Stimulated activated CD4-positive, alpha-beta T cell treated with anti-CD3 and anti-CD28 coated beads, Interleukin-1b, Interleukin-23, amount 100 ng/mL, for 4 hours (primary cell): Measurements from ENCODE around the gene FOXN3.
"Not testable (repeated sequence)": the region's sequence is repeated elsewhere in the genome, so short reads cannot be mapped to it uniquely, and the experiment has no call there.

ENCODE experiments used
- DNase-seq, 2 donors: peaks; one replicate each; pipeline ENCODE4 v3.0.0-alpha.2; 2020; ENCODE audit warnings: low read depth in 2 of 2

FOXN3 gene

DNA sequence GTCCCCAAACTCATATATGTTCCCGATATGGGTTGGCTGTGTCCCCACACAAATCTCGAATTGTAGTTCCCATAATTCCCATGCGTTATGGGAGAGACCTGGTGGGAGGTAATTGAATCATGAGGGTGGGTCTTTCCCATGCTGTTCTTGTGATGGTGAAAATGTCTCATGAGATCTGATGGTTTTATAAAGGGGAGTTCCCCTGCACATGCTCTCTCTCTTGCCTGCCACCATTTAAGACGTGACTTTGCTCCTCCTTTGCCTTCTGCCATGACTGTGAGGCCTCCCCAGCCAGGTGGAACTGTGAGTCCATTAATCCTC lies 166.4 kb downstream of the FOXN3 start:
- not testable (repeated sequence) for DNase-seq

DNA sequence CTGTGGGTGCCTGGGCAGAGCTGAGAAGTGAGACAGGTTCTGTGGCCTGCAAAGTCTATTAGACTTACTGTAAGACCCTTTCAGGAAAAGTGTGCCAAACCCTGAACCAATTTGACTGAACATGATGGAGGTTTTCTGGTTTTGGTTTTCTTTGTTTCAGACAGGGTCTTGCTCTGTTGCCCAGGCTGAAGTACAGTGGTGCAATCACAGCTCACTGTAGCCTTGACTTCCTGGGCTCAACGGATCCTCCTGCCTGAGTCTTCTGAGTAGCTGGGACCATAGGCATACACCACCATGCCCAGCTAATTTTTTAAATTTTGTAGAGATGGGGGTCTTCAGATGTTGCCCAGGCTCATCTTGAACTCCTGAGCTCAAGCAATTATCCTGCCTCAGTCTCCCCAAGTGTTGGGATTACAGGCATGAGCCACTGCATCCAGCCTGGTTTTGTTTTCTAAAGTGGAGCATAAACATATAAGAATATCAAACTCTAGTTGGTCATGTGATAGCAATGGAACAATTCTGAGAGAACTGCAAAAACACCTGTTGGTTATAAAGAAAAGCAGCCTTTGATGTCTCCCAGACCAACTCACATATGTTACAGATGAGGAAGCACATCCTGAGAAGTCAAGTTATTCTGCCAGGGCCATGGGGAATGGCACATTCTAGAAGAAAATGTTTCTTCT lies 166.9 kb downstream of the FOXN3 start:
- no peak for DNase-seq

DNA sequence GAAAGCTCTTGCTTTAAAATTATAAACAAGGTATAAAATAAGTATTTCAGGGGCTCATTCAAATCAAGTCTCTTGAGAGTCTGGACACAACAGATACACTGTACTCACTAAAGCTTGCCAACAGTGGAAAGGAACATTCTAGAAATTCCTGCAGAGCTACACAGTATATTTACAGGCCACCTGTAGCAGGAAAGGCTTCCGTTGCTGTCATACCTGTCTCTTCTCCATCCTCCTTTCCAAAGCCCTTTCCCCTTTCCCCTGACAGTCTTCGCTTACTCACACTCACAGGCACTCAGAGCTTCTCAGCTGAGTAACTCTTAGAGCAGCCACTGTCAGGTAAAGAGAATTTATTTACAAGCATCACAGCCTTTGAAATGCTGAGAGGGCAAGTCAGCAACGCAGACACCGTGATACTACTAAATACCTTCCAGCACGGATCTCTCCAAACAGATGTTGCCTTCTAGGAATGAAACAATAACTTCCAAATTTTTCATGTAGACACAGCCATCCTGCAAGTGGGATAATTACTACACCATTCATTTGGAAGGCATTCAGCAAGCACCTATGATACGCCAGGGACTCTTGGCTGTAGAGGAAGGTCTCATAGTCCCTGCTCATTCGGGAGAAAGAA lies 167.9 kb downstream of the FOXN3 start:
- no peak for DNase-seq

DNA sequence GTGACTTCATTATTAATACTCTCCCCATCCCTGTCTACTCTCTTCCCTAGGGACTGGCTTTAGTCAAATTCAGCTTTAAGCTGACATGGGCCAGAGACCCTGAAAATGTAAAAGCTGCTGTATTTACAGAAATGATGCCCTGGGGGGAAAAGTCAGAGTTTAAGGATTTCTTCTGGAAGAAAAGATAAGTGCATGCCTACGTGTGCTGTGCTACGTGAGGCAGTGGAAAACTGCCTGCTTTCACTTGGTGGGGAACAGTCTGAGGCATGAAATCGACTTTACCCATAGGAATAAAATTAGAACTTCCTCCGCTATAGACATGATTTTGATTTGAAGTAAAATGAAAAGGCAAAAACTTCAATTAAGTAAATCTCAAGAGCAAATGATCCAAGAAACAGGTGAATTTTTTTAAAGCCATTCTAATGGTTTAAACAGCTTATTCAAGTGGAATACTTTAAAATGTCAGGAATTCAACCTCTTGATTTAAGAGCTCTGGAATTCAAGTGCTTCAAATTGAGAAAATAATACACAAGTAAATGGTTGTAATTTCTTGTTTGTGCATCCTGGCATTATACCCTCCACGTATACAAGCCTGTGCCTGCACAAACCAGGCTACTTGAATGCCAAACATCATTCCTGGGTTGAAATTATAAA lies 168.5 kb downstream of the FOXN3 start:
- no peak for DNase-seq

DNA sequence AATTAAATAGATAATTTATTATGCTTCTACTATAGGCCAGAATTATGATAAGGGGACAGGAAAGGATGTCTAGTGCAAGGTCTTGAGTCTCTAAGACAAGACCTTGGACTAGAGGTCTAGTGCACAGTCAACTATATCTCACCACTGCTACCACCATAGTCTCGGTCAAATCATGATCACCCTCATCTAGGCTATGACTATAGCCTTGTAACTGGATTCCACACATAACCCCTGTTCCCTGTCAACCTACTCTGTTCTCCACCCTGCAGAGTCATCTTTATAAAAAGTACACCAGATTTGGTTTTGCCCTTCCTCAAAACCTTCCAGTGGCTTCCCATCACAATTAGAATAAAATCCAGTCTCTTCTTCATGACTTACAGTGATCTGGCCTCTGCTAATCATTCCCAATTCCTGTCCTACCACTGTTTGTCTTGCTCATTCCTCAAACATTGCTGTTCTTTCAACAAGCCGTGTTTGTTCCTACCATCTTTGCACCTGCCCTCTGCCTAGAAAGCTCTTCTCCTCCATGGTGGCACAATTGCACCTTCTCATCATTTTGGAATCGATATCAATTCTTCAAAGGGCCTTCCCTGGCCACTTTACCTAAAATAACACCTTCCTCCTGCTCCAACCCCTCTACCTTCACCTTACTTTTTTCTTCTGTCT lies 169.4 kb downstream of the FOXN3 start:
- no peak for DNase-seq

DNA sequence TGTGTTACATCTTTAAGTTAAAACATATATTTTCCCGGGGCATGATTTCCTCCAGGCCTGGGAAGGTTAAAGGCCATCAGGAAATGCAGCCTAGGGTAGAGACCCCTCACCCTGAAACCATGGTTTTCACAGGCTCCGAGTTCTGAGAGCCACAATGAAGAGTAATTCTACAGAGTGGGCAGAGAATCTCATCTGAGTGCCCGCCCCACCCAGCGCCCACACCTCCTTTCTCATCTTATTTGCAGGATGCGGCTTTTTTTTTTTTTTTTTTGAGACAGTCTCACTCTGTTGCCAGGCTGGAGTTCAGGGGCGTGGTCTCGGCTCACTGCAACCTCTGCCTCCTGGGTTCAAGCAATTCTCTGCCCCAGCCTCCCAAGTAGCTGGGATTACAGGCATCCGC lies 170.7 kb downstream of the FOXN3 start:
- no peak for DNase-seq

DNA sequence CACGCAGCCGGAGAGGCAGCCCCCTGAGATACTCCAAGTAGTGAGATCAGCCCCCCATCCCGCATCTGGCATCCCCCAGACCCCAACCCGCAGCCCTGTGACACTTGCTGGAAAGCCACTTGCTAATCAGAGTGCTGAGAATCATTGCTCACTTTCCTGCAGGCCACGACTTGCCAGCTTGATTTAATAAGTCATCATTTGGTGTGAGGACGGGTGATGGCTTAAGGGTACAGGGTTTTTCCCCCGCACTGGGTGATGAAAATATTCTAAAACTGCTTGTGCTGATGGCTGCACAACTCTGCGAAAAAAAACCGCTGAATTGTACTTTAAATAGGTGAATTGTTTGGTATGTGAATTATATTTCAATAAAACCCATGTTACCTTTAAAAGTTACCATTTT lies 171.2 kb downstream of the FOXN3 start:
- DNase-seq: no peak

DNA sequence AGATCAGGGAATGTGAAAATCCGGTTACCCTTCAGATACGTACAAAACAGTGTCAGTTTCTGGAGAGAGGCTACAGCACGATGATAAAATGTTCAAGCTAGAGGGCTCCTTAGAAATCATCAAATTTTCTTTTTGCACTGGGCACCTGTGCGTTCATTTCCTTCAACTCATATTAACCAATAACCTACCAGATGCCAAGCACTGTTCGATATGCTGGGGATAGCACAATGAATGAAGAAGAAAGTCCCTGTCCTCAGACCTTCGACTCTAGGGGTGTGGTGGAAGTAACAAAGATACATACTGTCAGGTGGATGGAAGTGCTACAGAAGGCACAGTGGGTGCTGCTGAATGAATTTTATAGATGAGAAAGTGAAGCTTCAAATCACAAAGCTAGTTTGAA lies 172.3 kb downstream of the FOXN3 start:
- no peak for DNase-seq

DNA sequence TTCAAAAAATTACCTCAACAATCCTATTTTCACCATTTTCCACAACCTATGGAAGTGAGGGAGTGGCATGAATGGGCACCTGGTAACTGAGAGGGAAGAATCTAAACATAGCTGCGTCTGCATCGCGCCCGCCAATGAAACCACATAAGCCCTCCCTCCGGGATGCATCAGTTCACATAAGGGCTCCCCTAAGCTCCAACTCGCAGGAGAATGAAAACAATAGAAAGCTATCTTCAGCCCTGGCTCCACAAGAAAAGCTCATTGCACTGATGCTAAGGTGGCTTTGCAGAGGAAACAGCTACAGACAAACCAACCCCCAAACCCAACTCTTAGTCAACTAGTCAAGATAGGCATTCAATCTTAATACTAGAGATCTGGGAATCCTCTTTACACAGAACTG lies 173.3 kb downstream of the FOXN3 start:
- DNase-seq: no peak

DNA sequence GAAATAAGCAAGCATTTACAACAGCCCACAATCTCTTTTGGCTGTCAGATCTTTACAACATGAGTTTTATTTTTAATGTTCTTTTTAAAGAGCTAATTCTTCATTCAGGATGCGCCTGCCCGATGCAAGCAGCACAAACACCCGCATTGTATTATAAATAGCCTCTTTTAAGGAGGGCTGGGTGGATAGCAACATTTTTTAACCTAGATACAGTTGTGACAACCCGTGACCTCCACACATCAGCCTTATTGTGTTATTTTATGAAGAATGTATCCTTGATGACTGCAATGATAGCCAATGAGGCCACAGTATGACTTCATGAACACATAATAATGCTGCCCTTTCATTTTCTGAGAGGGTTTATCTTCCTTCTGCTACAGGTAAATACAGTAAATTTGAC lies 173.7 kb downstream of the FOXN3 start:
- DNase-seq: no peak

DNA sequence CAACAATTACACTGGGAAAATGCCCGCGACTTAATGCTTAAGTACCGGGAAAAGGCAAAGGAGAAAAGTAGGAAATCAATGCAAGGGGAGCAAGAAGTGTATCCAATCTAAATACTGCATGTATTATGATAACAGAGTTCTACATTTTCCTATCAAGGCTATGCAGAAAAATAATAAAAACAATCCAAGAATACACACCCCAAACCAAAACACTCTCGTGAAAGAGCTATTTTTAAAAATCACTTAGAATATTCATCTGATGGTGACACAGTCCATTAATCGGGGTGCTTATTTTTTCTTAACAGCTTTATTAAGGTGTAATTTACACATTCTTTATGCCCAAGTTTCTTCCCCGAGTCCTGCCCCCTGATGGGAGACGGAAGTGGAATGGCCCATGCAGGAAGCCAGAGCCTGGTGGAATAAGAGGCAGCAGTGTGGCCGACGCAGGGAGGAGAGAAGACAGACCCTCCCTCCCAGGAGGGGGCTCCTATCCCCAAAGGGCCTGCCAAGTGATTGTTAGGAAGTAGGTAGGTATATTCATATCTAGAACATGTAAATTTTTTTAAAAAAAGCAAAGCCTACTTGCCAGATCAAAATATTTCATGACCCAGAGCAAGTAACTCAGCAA lies 174.3 kb downstream of the FOXN3 start:
- no peak for DNase-seq

DNA sequence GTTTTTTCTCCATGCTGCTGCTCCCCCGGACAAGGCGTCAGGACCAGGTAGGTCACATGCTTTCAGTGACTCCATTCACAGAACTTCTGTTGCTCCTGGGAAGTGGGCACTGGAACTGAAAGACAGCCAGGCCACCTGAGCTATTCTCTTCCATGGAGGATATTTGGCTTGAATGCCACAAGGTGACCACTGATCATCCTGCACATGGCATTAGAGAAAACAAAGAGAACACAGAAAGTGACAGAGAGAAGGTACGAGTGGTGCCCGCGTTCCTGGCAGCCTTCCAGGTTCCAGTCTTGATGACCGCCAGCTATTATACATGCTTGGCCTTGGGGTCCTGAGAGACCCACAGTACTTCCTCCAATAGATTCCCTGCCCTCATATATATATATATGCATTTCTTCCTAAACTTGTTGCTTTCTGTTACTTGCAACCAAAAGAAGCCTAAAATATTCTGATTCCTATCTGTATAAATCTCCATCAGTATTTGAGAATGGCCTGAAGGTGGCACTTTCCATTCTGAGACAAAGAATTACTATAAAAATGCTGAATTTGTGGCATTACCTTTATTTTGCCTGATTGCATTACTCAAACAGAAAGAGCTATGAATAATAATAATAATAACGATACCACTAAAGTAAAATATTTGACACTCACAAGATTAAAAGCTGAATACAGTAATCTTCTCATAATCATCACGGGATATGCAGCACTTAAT lies 174.9 kb downstream of the FOXN3 start:
- no peak for DNase-seq

DNA sequence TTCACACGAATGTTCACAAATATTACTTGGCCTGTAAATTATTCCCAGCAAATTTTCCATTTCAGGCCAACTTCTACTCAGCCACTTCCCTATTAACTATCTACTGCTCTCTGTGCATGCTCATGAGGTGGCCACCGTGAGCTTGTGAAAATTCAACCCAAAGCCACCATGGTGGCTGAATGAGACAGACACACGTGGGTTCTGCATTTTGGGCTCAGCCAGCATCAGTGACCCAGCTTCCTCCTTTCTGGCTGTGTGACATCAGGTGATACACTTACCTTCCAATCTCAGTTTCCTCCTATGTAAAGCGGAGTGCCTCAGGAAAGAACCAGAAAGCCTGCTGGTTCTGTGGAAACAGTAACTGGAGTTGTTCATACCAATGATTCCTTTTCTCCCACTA lies 175.8 kb downstream of the FOXN3 start:
- no peak for DNase-seq

DNA sequence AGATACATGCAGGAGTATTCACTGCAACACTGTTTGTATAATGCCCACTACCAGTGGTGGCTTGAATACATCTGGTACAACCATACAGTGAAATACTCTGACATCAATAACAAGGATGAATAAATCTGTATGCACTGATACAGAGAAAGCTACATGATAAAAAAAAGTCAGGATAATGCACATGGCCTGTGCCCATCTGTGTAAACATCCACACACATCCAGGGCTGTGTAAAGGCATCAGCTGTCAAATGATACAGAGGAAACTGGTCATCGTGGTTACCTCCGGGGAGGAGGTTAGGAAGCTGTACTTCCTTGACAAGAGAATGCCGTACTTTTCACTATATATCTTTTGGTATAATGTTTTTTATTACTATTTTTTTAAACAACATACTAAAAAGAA lies 176.6 kb downstream of the FOXN3 start:
- no peak for DNase-seq

DNA sequence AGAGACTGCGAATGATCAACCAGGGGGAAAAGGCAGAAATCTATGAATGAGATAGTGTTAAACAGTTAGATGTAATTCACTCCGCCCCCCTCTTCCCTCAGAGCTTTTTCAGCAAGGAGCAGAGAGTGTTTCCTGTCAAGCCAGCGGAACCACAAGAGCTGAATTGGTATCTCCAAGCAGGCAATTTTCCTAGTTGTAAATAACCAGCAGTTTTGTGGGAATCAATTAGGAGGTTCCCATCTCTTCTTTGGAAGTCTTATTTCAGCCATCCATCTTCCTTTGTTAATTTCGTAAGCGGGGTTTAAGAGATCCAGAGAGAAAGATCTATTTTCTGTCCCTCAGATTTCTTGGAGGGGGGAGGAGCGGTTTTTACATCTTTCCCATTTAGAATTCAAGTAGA lies 178.0 kb downstream of the FOXN3 start:
- no peak for DNase-seq

DNA sequence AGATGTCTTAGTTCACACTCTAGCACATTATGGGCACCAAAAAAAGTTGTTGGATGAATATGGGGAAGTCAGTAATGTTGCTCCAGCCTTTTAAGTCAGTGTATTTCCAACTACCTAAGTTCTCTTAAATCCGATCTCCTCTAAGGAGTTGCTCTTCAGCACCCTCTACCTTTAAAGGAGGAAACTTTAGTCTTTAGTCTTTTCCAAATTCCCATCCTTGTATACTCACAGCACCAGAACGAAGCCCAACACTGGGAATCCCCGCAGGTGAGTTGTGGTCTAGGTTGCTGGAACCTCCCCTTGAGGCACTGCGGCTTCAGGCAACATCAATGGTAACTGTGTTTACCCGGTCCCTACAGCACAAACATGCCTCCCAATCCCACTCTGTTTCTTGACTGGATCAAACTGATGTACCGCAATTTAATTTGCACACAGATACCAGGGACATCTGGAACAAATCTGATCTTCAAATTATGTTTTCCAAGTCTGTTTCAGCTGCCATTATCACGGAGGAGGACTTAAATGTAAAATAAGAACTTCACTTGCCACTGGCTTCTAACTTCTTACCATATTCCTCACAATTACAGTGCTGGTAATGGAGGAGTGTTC lies 179.0 kb downstream of the FOXN3 start:
- DNase-seq: no peak

DNA sequence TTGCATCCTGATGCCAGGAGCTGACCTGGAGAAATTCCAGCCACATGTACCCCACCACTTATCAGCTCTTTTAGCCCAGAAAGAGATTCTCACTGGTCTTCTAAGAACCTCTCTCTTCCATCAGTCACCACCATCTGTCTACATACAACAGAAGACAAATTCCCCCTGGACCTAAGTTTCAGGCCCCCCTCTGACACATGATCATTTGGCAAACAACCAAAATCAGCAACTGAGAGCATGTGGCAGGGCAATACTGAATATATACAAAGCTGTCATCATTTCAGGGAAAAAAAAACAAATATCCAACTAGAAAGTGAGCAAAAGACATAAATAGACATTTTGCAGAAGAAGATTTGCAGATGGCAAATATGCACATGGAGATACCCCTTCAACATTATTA lies 180.2 kb downstream of the FOXN3 start:
- no peak for DNase-seq

DNA sequence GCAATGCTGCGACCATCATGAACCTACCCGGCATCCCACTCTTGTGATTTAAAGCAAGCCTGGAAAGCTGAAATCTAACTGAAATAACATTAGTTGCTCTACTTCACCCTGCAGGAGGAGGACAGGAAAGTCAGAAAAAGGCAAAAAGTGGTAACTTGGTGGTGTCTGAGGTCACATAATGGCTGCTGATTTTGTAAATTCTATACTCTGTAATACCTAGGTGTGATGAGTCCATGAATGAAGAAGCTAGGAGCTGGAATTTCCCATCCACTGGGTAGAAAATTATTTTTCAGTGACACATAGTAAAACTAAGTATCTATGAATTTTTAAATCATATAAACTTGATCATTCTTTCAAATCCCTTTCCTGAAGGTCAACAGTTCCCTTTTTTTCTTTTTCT lies 183.8 kb downstream of the FOXN3 start:
- no peak for DNase-seq

DNA sequence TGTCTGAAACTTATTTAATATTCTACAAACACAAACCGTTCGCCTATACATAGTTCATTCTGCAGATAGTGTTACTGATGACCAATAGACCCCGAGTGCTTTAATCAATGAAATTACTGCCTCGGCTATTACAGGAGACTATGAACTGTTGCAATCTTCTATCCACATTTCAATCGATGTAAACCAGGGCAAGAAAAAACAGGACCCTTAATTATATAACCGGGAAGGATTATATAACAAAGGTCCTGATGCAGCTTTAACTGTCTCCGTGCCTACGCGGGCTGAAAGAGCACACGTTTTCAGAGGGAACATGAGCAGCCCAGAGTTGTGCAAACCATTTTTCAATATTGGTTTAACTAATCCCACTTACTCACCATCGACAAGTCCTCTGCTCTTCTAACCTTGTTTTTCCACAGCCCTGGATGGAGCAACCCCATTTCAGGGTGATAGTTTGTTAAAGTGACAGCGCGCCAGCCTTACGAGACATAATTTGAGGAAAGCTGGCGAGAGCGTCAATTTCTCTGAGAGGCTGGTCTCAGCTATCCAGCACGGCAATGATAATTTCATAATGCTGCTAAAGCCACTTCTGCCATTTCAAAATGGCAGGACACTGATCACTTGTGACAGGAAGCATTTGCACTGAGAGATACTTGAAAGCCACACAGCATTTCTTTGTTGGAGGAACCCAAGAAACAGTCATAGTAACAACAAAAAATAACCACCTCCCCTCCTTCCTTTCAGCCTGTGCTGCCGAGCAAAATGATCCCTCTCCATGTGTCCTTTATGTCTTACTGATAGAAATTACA lies 184.6 kb downstream of the FOXN3 start:
- DNase-seq: no peak

DNA sequence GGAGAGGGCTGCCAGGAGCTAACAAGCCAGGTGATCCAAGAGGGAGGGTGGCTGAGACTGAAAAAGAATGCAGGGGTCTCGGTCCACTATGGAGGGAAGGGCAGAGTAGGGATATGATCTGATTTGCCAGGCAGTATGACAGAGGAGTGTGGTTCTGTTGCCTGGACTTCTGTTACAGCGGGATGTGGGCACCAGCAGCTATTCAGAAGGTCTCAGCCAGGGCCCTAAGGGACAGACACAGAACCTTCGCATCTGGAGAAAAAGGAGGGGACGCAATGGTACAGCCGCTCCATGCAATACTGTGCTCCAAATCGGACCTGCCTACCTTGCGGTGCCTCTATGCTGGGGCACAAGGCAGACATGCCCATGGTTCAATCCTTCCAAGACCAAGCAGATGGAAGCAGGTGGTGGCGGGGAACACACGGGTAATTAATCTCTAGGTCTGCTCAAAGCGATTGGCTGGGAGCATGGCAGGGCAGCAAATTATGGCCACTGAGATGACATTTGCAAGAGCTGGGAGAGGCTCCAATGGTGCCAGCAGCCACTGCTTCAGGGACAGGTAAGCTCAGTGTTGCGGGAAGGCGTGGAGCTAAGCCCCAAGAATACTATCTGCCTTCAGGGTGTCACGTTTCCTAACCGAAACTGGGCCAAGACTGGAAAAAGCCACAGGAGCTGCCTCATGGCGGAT lies 185.5 kb downstream of the FOXN3 start:
- DNase-seq: no peak
